GM23338 (cell line): ENCODE results near the gene TSPEAR. TPM values are rescaled to one million over a fixed set of nuclear protein-coding genes. Genes with fewer than 3 reads are reported as not detected.
A peak's percentile ranks its signal among the peaks of the same experiment; 100 is the strongest.

Source experiments
- ATAC-seq: fragments of 200-7000 bp; cut with Tn5 transposase; 3 replicates; pipeline ENCODE4 v1.9.1; 2020
- DNase-seq: peaks from one replicate; pipeline ENCODE4 v3.0.0-alpha.2; 2015; ENCODE audit warnings: low spot score
- H2AFZ ChIP-seq: fragments of 200-600 bp; sonication (generic); 2 replicates; pipeline ENCODE4 v1.8.0; 2016; ENCODE audit warnings: antibody characterized with exemption, mild to moderate bottlenecking, moderate library complexity
- H3F3A ChIP-seq: fragments of 200-600 bp; sonication (generic); replicated peaks from 2 replicates; pipeline ENCODE4 v1.8.0; 2017; ENCODE audit warnings: antibody characterized with exemption, mixed run types, low read depth
- H3K27ac ChIP-seq: fragments of 200-600 bp; sonication (generic); 2 replicates; pipeline ENCODE4 v1.6.1; 2016; ENCODE audit warnings: low read depth
- H3K27me3 ChIP-seq: fragments of 200-600 bp; sonication (generic); 2 replicates; pipeline ENCODE4 v1.8.0; 2016; ENCODE audit warnings: mild to moderate bottlenecking, mixed run types, moderate library complexity; ENCODE audit not compliant: insufficient read depth
- H3K36me3 ChIP-seq: fragments of 200-600 bp; sonication (generic); 2 replicates; pipeline ENCODE4 v1.8.0; 2016; ENCODE audit warnings: mild to moderate bottlenecking; ENCODE audit not compliant: insufficient read depth
- H3K4me1 ChIP-seq: fragments of 200-600 bp; sonication (generic); 2 replicates; pipeline ENCODE4 v1.8.0; 2016; ENCODE audit warnings: mild to moderate bottlenecking, moderate library complexity; ENCODE audit not compliant: insufficient read depth
- H3K4me2 ChIP-seq: fragments of 200-600 bp; sonication (generic); 2 replicates; pipeline ENCODE4 v1.7.1; 2017; ENCODE audit warnings: mixed run types
- H3K4me3 ChIP-seq: fragments of 200-600 bp; sonication (generic); 2 replicates; pipeline ENCODE4 v1.6.1; 2016; ENCODE audit warnings: mixed run types
- H3K79me2 ChIP-seq: fragments of 200-600 bp; sonication (generic); replicated peaks from 2 replicates; pipeline ENCODE4 v1.8.0; 2017; ENCODE audit warnings: mild to moderate bottlenecking; ENCODE audit not compliant: insufficient read depth
- H3K9me2 ChIP-seq: fragments of 200-600 bp; sonication (generic); 2 replicates; pipeline ENCODE4 v1.8.0; 2017; ENCODE audit not compliant: insufficient read depth
- H4K20me1 ChIP-seq: fragments of 200-600 bp; sonication (generic); replicated peaks from 2 replicates; pipeline ENCODE4 v1.8.0; 2017; ENCODE audit warnings: mild to moderate bottlenecking; ENCODE audit not compliant: insufficient read depth
- H3K27ac Mint-ChIP-seq: 2 replicates; pipeline ENCODE4 v1.8.0; 2020; ENCODE audit warnings: inconsistent platforms, mild to moderate bottlenecking, moderate library complexity, mixed read lengths
- H3K27me3 Mint-ChIP-seq: 3 replicates; pipeline ENCODE4 v1.8.0; 2022; ENCODE audit warnings: low read depth, mild to moderate bottlenecking, moderate library complexity, mixed read lengths, inconsistent platforms; ENCODE audit not compliant: insufficient read depth, poor library complexity
- H3K36me3 Mint-ChIP-seq: 3 replicates; pipeline ENCODE4 v1.8.0; 2021; ENCODE audit warnings: low read depth, mild to moderate bottlenecking, inconsistent platforms, moderate library complexity, mixed read lengths
- H3K4me1 Mint-ChIP-seq: 3 replicates; pipeline ENCODE4 v1.8.0; 2020; ENCODE audit warnings: mild to moderate bottlenecking, inconsistent platforms, mixed read lengths
- H3K4me3 Mint-ChIP-seq: 3 replicates; pipeline ENCODE4 v1.8.0; 2021; ENCODE audit warnings: moderate library complexity, mild to moderate bottlenecking, inconsistent platforms, mixed read lengths
- H3K9me3 Mint-ChIP-seq: 3 replicates; pipeline ENCODE4 v1.8.0; 2020; ENCODE audit warnings: moderate library complexity, mild to moderate bottlenecking, inconsistent platforms, mixed read lengths
- CREB1 ChIP-seq: fragments of 250-450 bp; sonication (Bioruptor Pico); IDR thresholded peaks from 2 replicates; pipeline ENCODE4 v1.5.0; 2020; ENCODE audit warnings: low read depth, mild to moderate bottlenecking, moderate library complexity
- CTCF ChIP-seq, 2 experiments: fragments of 200-600 bp in 1 of 2; sonication (generic) in 1 of 2; conservative IDR thresholded peaks; 2 replicates each; pipeline versions ENCODE4 v1.5.1 to v1.6.1; 2016 to 2017; ENCODE audit warnings: antibody characterized with exemption in 2 of 2, low read depth in 2 of 2, mild to moderate bottlenecking in 2 of 2, moderate library complexity in 1 of 2
- ETS1 ChIP-seq: IDR thresholded peaks from 2 replicates; pipeline ENCODE4 v1.6.1; 2016; ENCODE audit warnings: antibody characterized with exemption
- EZH2 ChIP-seq: fragments of 200-600 bp; sonication (generic); IDR thresholded peaks from one replicate; pipeline ENCODE4 v1.8.0; 2017; ENCODE audit warnings: antibody characterized with exemption, mild to moderate bottlenecking, low read depth; ENCODE audit not compliant: unreplicated experiment
- EZH2phosphoT487 ChIP-seq: fragments of 200-600 bp; sonication (generic); IDR thresholded peaks from one replicate; pipeline ENCODE4 v1.8.1; 2018; ENCODE audit warnings: antibody characterized with exemption; ENCODE audit not compliant: unreplicated experiment
- JUNB ChIP-seq: IDR thresholded peaks from one replicate; pipeline ENCODE4 v1.6.1; 2016; ENCODE audit warnings: antibody characterized with exemption; ENCODE audit not compliant: unreplicated experiment
- NANOG ChIP-seq: IDR thresholded peaks from 2 replicates; pipeline ENCODE4 v1.6.1; 2016; ENCODE audit warnings: antibody characterized with exemption, borderline replicate concordance
- POLR2AphosphoS5 ChIP-seq: IDR thresholded peaks from 2 replicates; pipeline ENCODE4 v1.6.1; 2016; ENCODE audit warnings: antibody characterized with exemption, low read depth
- REST ChIP-seq: IDR thresholded peaks from one replicate; pipeline ENCODE4 v1.6.1; 2018; ENCODE audit warnings: antibody characterized with exemption; ENCODE audit not compliant: unreplicated experiment
- STAT1 ChIP-seq: IDR thresholded peaks from one replicate; pipeline ENCODE4 v1.6.1; 2016; ENCODE audit warnings: antibody characterized with exemption; ENCODE audit not compliant: unreplicated experiment
- ZNF114 ChIP-seq: fragments of 250-450 bp; sonication (Bioruptor Pico); IDR thresholded peaks from 2 replicates; pipeline ENCODE4 v1.5.0; 2020; ENCODE audit warnings: mild to moderate bottlenecking, moderate library complexity
- ZNF331 ChIP-seq: fragments of 250-450 bp; sonication (Bioruptor Pico); IDR thresholded peaks from 2 replicates; pipeline ENCODE4 v1.5.0; 2020; ENCODE audit warnings: low read depth, mild to moderate bottlenecking, moderate library complexity
- ZNF462 ChIP-seq: fragments of 250-450 bp; sonication (Bioruptor Pico); IDR thresholded peaks from 2 replicates; pipeline ENCODE4 v1.5.0; 2020; ENCODE audit warnings: mild to moderate bottlenecking, moderate library complexity
- polyA plus RNA-seq: library from polyadenylated mRNA; unstranded; fragments of >200 nt; fragmentation: Nextera tagmentation; extraction: Ambion mirVana; gene quantifications from 2 replicates; pipeline ENCODE4 v1.2.1, GENCODE V29; 2016
- total RNA-seq: library from RNA; depleted of rRNA; stranded (reverse); fragments of >200 nt; shearing (Covaris generic); gene quantifications from 2 replicates; pipeline ENCODE4 v1.2.3, GENCODE V29; 2014

Gene TSPEAR
- total and polyA plus RNA-seq, 2 experiments from 2014 or later: 0.35 to 0.92 TPM

- Histone ChIP-seq H3K27ac (no peak overlapping the region), H3K4me1 (peaks cover 20% of the 10 kb centered on the region), H3K79me2 (no peaks in the 10 kb centered on the region), H4K20me1 (no peaks in the 10 kb centered on the region), H3K27me3 (no peaks in the 10 kb centered on the region), H3F3A (0 out of 2 replicates have a peak, but pooled peaks cover 4% of the 10 kb centered on the region), H3K4me3 (no peak overlapping the region), H3K9me2 (no peaks in the 10 kb centered on the region), H2AFZ (peak overlapping the region; percentile 76), H3K36me3 (no peaks in the 10 kb centered on the region), H3K4me2 (peak overlapping the region; percentile 32; the same call in 1 of the 2 replicates)
- Mint-ChIP-seq H3K9me3 (peaks cover 5% of the 10 kb centered on the region; the same call in 2 of the 3 replicates), H3K4me1 (peaks cover 25% of the 10 kb centered on the region), H3K27me3 (peaks cover 6% of the 10 kb centered on the region), H3K27ac (peak overlapping the region; percentile 58; the same call in 1 of the 2 replicates), H3K36me3 (no peaks in the 10 kb centered on the region; the same call in 2 of the 3 replicates), H3K4me3 (no peak overlapping the region)
- peak; percentile 66 for ATAC-seq
- peak; percentile 42 for DNase-seq
- no peak for TF ChIP-seq CREB1 (CRISPR knock-in tag)
- no peak for TF ChIP-seq JUNB
- no peak for TF ChIP-seq STAT1
- TF ChIP-seq EZH2: no peak
- no peak for TF ChIP-seq POLR2AphosphoS5
- no peak for TF ChIP-seq CTCF (conservative IDR thresholded peaks at IDR 0.05; ENCODE audit: low read depth in 2 of 2)
- no peak for TF ChIP-seq NANOG
- no peak for TF ChIP-seq REST
- no peak for TF ChIP-seq EZH2phosphoT487
- TF ChIP-seq ETS1: no peak
- no peak for TF ChIP-seq ZNF462 (CRISPR knock-in tag)
- TF ChIP-seq ZNF114: no peak
- TF ChIP-seq ZNF331 (CRISPR knock-in tag): no peak
Measured at GRCh38 chr21:44593598-44594405, 117.6 kb downstream of the TSPEAR start.
